DND-41 (cell line): ENCODE results near the gene PLD1.

Source experiments
- CTCF ChIP-seq: IDR thresholded peaks from 2 replicates; pipeline ENCODE4 v1.5.1; 2012; ENCODE audit warnings: borderline replicate concordance, low read length, moderate library complexity, mild to moderate bottlenecking; ENCODE audit not compliant: poor library complexity, severe bottlenecking; ENCODE audit errors: extremely low read depth
- EZH2 ChIP-seq: IDR thresholded peaks from 3 replicates; pipeline ENCODE4 v1.6.1; 2012; ENCODE audit warnings: borderline replicate concordance, low read depth, mild to moderate bottlenecking, moderate library complexity, low read length, inconsistent platforms; ENCODE audit not compliant: severe bottlenecking

- no peak for TF ChIP-seq CTCF
- no peak for TF ChIP-seq EZH2
Measured at GRCh38 chr3:171840811-171841619, 30.7 kb upstream of the PLD1 start.
